GM19035 (cell line): ENCODE data around the gene USP11.

Experiments used
- ATAC-seq: cut with Tn5 transposase; IDR thresholded peaks from one replicate; pipeline ENCODE4 v1.9.1; 2021; ENCODE audit not compliant: unreplicated experiment

The USP11 gene

GRCh38 chrX:47224266-47224895 lies 8.4 kb upstream of the USP11 start:
- no peak for ATAC-seq

- ATAC-seq = no peak
Measured at GRCh38 chrX:47224896-47225290, 7.9 kb upstream of the USP11 start.

- ATAC-seq = no peak
Measured at GRCh38 chrX:47226071-47226470, 6.7 kb upstream of the USP11 start.

- no peak for ATAC-seq
Measured at GRCh38 chrX:47226531-47227333, 6.1 kb upstream of the USP11 start.

- no peak for ATAC-seq
Measured at GRCh38 chrX:47227334-47227583, 5.5 kb upstream of the USP11 start.

GRCh38 chrX:47228550-47229270 lies 4.1 kb upstream of the USP11 start:
- no peak for ATAC-seq

- no peak for ATAC-seq
Measured at GRCh38 chrX:47229427-47229826, 3.4 kb upstream of the USP11 start.

GRCh38 chrX:47230136-47230868 lies 2.5 kb upstream of the USP11 start:
- no peak for ATAC-seq

GRCh38 chrX:47231167-47231566 lies 1.6 kb upstream of the USP11 start:
- ATAC-seq = no peak

- no peak for ATAC-seq
Measured at GRCh38 chrX:47232197-47232802, 509 bp upstream of the USP11 start.

- ATAC-seq = peak; percentile 90
Measured at GRCh38 chrX:47233333-47234113, 714 bp downstream of the USP11 start.

GRCh38 chrX:47234583-47234982 lies 1.8 kb downstream of the USP11 start:
- no peak for ATAC-seq

- ATAC-seq = no peak
Measured at GRCh38 chrX:47235691-47236103, 2.9 kb downstream of the USP11 start.

GRCh38 chrX:47239199-47239598 lies 6.4 kb downstream of the USP11 start:
- no peak for ATAC-seq

- ATAC-seq = no peak
Measured at GRCh38 chrX:47239898-47240545, 7.2 kb downstream of the USP11 start.

- ATAC-seq = no peak
Measured at GRCh38 chrX:47240619-47241018, 7.8 kb downstream of the USP11 start.

- ATAC-seq = no peak
Measured at GRCh38 chrX:47241201-47242011, 8.6 kb downstream of the USP11 start.

GRCh38 chrX:47242321-47242720 lies 9.5 kb downstream of the USP11 start:
- ATAC-seq = no peak

GRCh38 chrX:47243351-47243750 lies 10.5 kb downstream of the USP11 start:
- ATAC-seq = no peak
